HL-60 (cell line): ENCODE measurements around the gene LIMCH1.

Experiments
- GABPA ChIP-seq: IDR thresholded peaks from 2 replicates; pipeline ENCODE4 v1.6.1; 2012; ENCODE audit warnings: low read depth
- POLR2AphosphoS5 ChIP-seq: IDR thresholded peaks from 2 replicates; pipeline ENCODE4 v1.6.1; 2012; ENCODE audit warnings: low read depth
- SPI1 ChIP-seq: IDR thresholded peaks from 2 replicates; pipeline ENCODE4 v1.6.1; 2012; ENCODE audit warnings: low read depth, mild to moderate bottlenecking, borderline replicate concordance
- TF ChIP-seq, protein P1 (sequence below): IDR thresholded peaks from one replicate; pipeline ENCODE4 v1.5.1; 2011; ENCODE audit warnings: low read length, control low read depth, inconsistent platforms; ENCODE audit not compliant: insufficient read depth
- TF ChIP-seq, protein P2 (sequence below): IDR thresholded peaks from 2 replicates; pipeline ENCODE4 v1.6.1; 2012; ENCODE audit warnings: low read depth; ENCODE audit not compliant: insufficient replicate concordance

DNA sequence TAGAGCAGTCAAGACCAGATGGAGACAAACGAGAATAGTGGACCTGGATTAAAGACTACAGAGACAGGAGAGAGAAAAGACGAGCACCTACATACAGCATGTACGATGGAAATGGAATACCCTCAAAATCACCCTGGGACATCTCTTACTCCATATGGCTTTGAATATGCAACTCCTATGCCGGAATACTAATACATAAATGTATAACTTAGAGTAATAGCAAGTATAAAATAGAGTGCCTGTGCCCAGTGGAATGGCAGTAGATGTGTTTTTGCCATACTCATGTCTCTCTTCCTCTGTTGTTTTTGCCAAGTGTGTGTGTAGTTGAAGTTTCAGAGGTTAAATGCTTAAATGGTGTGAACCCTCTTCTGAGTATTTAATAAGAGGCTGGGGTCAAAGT is 39.8 kb upstream of the LIMCH1 start:
- TF ChIP-seq, protein P1, sequence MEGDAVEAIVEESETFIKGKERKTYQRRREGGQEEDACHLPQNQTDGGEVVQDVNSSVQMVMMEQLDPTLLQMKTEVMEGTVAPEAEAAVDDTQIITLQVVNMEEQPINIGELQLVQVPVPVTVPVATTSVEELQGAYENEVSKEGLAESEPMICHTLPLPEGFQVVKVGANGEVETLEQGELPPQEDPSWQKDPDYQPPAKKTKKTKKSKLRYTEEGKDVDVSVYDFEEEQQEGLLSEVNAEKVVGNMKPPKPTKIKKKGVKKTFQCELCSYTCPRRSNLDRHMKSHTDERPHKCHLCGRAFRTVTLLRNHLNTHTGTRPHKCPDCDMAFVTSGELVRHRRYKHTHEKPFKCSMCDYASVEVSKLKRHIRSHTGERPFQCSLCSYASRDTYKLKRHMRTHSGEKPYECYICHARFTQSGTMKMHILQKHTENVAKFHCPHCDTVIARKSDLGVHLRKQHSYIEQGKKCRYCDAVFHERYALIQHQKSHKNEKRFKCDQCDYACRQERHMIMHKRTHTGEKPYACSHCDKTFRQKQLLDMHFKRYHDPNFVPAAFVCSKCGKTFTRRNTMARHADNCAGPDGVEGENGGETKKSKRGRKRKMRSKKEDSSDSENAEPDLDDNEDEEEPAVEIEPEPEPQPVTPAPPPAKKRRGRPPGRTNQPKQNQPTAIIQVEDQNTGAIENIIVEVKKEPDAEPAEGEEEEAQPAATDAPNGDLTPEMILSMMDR: no peak
- no peak for TF ChIP-seq POLR2AphosphoS5
- TF ChIP-seq GABPA: no peak
- TF ChIP-seq SPI1: no peak
- TF ChIP-seq, protein P2, sequence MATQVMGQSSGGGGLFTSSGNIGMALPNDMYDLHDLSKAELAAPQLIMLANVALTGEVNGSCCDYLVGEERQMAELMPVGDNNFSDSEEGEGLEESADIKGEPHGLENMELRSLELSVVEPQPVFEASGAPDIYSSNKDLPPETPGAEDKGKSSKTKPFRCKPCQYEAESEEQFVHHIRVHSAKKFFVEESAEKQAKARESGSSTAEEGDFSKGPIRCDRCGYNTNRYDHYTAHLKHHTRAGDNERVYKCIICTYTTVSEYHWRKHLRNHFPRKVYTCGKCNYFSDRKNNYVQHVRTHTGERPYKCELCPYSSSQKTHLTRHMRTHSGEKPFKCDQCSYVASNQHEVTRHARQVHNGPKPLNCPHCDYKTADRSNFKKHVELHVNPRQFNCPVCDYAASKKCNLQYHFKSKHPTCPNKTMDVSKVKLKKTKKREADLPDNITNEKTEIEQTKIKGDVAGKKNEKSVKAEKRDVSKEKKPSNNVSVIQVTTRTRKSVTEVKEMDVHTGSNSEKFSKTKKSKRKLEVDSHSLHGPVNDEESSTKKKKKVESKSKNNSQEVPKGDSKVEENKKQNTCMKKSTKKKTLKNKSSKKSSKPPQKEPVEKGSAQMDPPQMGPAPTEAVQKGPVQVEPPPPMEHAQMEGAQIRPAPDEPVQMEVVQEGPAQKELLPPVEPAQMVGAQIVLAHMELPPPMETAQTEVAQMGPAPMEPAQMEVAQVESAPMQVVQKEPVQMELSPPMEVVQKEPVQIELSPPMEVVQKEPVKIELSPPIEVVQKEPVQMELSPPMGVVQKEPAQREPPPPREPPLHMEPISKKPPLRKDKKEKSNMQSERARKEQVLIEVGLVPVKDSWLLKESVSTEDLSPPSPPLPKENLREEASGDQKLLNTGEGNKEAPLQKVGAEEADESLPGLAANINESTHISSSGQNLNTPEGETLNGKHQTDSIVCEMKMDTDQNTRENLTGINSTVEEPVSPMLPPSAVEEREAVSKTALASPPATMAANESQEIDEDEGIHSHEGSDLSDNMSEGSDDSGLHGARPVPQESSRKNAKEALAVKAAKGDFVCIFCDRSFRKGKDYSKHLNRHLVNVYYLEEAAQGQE: no peak
